Measurements from ENCODE around the gene SRRM2. TPM values are rescaled to one million over a fixed set of nuclear protein-coding genes. Genes with fewer than 3 reads are reported as not detected.

Gene SRRM2
- total RNA-seq, 1 donor, result 96.3 TPM

DNA sequence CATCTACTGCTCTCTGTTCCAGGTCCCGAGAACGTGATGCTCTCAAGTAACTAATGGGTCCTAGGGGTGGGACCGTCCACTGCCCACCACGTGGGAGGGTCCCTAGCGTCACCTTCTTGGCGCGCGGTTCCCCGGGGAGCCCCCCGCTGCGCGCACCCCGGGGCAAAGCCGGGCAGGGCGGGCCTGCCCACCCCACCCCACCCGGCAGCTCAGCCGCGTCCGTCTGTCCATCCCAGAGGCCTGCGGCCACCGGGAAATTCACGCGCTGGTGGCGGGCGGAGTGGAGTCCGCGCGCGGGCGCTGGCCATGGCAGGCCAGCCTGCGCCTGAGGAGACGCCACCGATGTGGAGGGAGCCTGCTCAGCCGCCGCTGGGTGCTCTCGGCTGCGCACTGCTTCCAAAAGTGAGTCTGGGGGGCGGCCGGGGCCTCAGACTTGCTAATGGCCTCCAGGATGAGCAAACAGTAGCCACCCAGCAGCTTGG lies 46.3 kb downstream of the SRRM2 start:
- H3K4me3 ChIP-seq (ENCODE audit: low read depth, low read length), result no peak overlapping the region
- TF ChIP-seq, protein P1, sequence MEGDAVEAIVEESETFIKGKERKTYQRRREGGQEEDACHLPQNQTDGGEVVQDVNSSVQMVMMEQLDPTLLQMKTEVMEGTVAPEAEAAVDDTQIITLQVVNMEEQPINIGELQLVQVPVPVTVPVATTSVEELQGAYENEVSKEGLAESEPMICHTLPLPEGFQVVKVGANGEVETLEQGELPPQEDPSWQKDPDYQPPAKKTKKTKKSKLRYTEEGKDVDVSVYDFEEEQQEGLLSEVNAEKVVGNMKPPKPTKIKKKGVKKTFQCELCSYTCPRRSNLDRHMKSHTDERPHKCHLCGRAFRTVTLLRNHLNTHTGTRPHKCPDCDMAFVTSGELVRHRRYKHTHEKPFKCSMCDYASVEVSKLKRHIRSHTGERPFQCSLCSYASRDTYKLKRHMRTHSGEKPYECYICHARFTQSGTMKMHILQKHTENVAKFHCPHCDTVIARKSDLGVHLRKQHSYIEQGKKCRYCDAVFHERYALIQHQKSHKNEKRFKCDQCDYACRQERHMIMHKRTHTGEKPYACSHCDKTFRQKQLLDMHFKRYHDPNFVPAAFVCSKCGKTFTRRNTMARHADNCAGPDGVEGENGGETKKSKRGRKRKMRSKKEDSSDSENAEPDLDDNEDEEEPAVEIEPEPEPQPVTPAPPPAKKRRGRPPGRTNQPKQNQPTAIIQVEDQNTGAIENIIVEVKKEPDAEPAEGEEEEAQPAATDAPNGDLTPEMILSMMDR (IDR thresholded peaks at IDR 0.05; ENCODE audit: insufficient read depth, low read length), result no peak

DNA sequence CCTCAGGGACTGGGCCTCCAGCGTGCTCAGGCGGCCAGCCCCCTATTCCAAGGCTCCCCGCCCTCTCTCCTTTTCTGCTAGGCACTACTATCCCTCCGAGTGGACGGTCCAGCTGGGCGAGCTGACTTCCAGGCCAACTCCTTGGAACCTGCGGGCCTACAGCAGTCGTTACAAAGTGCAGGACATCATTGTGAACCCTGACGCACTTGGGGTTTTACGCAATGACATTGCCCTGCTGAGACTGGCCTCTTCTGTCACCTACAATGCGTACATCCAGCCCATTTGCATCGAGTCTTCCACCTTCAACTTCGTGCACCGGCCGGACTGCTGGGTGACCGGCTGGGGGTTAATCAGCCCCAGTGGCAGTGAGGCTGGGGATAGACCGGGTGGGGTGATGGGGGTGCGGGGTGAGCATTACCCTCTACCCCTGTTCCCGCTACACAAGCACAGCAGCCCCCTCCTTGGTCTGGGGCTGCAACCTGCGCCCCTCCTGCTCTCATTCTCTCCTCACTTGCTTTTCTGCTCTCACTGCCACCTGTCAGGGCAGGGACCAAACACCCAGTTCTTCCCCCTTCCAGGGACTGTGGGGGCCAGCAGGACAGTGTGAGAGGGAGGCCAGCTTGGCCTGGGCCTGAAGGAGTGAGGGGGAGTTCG lies 46.9 kb downstream of the SRRM2 start:
- no peak for DNase-seq (ENCODE audit: low read depth)
- no peak overlapping the region for H3K4me3 ChIP-seq (ENCODE audit: low read depth, low read length)
- TF ChIP-seq, protein P1 (IDR thresholded peaks at IDR 0.05; ENCODE audit: insufficient read depth, low read length), result no peak

More for the DNA sequence above, 46.3 kb downstream of the SRRM2 start:
- DNase-seq (ENCODE audit: low read depth), result no peak

GRCh38 chr16:2799859-2800226 lies 47.4 kb downstream of the SRRM2 start:
- no peak overlapping the region for H3K4me3 ChIP-seq (ENCODE audit: low read depth, low read length)
- TF ChIP-seq, protein P1 (IDR thresholded peaks at IDR 0.05; ENCODE audit: insufficient read depth, low read length), result no peak
- no peak for DNase-seq (ENCODE audit: low read depth)

GRCh38 chr16:2803545-2804195 lies 51.2 kb downstream of the SRRM2 start:
- H3K4me3 ChIP-seq (ENCODE audit: low read depth, low read length), result no peak overlapping the region
- no peak for DNase-seq (ENCODE audit: low read depth)
- TF ChIP-seq, protein P1 (IDR thresholded peaks at IDR 0.05; ENCODE audit: insufficient read depth, low read length), result no peak

GRCh38 chr16:2804728-2805127 lies 52.3 kb downstream of the SRRM2 start:
- no peak overlapping the region for H3K4me3 ChIP-seq (ENCODE audit: low read depth, low read length)
- TF ChIP-seq, protein P1 (IDR thresholded peaks at IDR 0.05; ENCODE audit: insufficient read depth, low read length), result no peak
- DNase-seq (ENCODE audit: low read depth), result no peak

- TF ChIP-seq, protein P1 (IDR thresholded peaks at IDR 0.05; ENCODE audit: insufficient read depth, low read length), result no peak
- DNase-seq (ENCODE audit: low read depth), result no peak
- no peak overlapping the region for H3K4me3 ChIP-seq (ENCODE audit: low read depth, low read length)
Observed at GRCh38 chr16:2806286-2806685, 53.8 kb downstream of the SRRM2 start.
